Ishikawa (cell line): ENCODE data around the gene EMILIN2.

ENCODE experiments used
- CEBPB ChIP-seq: IDR thresholded peaks from 2 replicates; pipeline ENCODE4 v1.6.1; 2012
- EGR1 ChIP-seq: IDR thresholded peaks from 2 replicates; pipeline ENCODE4 v1.6.1; 2012
- EP300 ChIP-seq: IDR thresholded peaks from 2 replicates; pipeline ENCODE4 v1.6.1; 2012; ENCODE audit warnings: borderline replicate concordance
- FOXM1 ChIP-seq: IDR thresholded peaks from 2 replicates; pipeline ENCODE4 v1.6.1; 2012; ENCODE audit warnings: low read depth, borderline replicate concordance
- NFIC ChIP-seq: IDR thresholded peaks from 2 replicates; pipeline ENCODE4 v1.6.1; 2012
- TCF12 ChIP-seq: IDR thresholded peaks from 2 replicates; pipeline ENCODE4 v1.6.1; 2012; ENCODE audit warnings: low read depth
- TEAD4 ChIP-seq: IDR thresholded peaks from 2 replicates; pipeline ENCODE4 v1.6.1; 2012
- USF1 ChIP-seq: IDR thresholded peaks from 2 replicates; pipeline ENCODE4 v1.6.1; 2012
- YY1 ChIP-seq: IDR thresholded peaks from 2 replicates; pipeline ENCODE4 v1.6.1; 2012; ENCODE audit warnings: low read depth
- ZBTB7A ChIP-seq: IDR thresholded peaks from 2 replicates; pipeline ENCODE4 v1.6.1; 2012; ENCODE audit warnings: low read depth
- TF ChIP-seq, protein P1 (sequence below): IDR thresholded peaks from 2 replicates; pipeline ENCODE4 v1.6.1; 2012
- TF ChIP-seq, protein P2 (sequence below): IDR thresholded peaks from 2 replicates; pipeline ENCODE4 v1.6.1; 2012; ENCODE audit warnings: low read depth, mild to moderate bottlenecking

DNA sequence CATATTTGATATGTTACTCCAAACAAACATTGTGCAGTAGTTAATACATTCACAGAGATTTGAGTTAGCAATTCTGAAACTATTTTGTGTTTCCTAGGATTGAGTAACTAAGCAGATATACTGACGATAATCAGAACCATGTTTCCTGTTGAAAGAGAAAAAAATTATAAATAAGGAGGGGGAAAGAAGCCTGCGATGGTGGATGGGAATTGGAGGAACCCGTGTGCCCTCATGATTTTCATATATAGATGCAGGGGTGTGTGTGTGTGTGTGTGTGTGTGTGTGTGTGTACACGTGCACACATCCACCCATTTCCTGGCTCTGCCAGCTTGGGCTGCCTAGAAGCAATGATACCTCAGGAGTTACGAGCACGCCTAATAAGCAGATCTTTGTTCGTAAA lies 109.2 kb downstream of the EMILIN2 start:
- TF ChIP-seq USF1, result no peak
- TF ChIP-seq, protein P1, sequence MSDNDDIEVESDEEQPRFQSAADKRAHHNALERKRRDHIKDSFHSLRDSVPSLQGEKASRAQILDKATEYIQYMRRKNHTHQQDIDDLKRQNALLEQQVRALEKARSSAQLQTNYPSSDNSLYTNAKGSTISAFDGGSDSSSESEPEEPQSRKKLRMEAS, result no peak
- no peak for TF ChIP-seq ZBTB7A
- TF ChIP-seq NFIC, result no peak
- TF ChIP-seq, protein P2, sequence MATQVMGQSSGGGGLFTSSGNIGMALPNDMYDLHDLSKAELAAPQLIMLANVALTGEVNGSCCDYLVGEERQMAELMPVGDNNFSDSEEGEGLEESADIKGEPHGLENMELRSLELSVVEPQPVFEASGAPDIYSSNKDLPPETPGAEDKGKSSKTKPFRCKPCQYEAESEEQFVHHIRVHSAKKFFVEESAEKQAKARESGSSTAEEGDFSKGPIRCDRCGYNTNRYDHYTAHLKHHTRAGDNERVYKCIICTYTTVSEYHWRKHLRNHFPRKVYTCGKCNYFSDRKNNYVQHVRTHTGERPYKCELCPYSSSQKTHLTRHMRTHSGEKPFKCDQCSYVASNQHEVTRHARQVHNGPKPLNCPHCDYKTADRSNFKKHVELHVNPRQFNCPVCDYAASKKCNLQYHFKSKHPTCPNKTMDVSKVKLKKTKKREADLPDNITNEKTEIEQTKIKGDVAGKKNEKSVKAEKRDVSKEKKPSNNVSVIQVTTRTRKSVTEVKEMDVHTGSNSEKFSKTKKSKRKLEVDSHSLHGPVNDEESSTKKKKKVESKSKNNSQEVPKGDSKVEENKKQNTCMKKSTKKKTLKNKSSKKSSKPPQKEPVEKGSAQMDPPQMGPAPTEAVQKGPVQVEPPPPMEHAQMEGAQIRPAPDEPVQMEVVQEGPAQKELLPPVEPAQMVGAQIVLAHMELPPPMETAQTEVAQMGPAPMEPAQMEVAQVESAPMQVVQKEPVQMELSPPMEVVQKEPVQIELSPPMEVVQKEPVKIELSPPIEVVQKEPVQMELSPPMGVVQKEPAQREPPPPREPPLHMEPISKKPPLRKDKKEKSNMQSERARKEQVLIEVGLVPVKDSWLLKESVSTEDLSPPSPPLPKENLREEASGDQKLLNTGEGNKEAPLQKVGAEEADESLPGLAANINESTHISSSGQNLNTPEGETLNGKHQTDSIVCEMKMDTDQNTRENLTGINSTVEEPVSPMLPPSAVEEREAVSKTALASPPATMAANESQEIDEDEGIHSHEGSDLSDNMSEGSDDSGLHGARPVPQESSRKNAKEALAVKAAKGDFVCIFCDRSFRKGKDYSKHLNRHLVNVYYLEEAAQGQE, result no peak
- TF ChIP-seq EP300, result no peak
- TF ChIP-seq CEBPB, result no peak
- no peak for TF ChIP-seq EGR1
- TF ChIP-seq YY1, result no peak
- TF ChIP-seq TCF12, result no peak
- TF ChIP-seq TEAD4, result no peak
- TF ChIP-seq FOXM1, result no peak
